Vagina (tissue), 2 donors: ENCODE data around the gene FAP.

Experiments
- POLR2A ChIP-seq, 2 donors: fragments of 450-650 bp; IDR thresholded peaks; one replicate each; pipeline ENCODE4 v1.6.1; 2017; ENCODE audit warnings: antibody characterized with exemption in 2 of 2, mild to moderate bottlenecking in 2 of 2, moderate library complexity in 2 of 2
- POLR2AphosphoS5 ChIP-seq, 2 donors: sonication (generic); formaldehyde crosslinking; IDR thresholded peaks; one replicate each; pipeline ENCODE4 v1.9.0; 2017; ENCODE audit warnings: antibody characterized with exemption in 2 of 2, mild to moderate bottlenecking in 2 of 2, low read depth in 1 of 2; ENCODE audit not compliant: insufficient read depth in 1 of 2
- TF ChIP-seq, protein P1 (sequence below), 3 experiments: fragments of 450-650 bp in 2 of 3; fragments of 200-600 bp in 1 of 3; sonication (generic) in 1 of 3; IDR thresholded peaks; one replicate each; pipeline ENCODE4 v1.5.1; 2017 to 2019; ENCODE audit warnings: antibody characterized with exemption in 3 of 3, mild to moderate bottlenecking in 2 of 3, moderate library complexity in 2 of 3

DNA sequence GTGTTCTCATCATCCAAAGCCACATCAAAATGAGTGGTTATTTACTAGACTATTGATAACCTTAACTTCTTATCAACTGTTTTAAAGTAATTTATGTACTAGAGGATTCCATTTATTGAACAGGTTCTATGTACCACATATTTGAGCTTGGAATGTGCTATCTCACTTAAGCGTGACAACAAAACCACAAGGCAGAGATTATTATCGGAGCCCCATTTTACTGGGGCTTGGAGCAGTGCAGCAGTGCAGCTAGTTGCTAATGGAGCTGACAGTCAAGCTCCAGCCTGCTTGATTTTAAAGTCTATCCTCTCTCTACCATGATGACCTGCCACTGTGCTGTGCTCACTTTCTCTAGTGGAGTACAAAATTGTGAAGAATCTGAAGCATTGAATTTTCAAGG is 115.8 kb downstream of the FAP start:
- TF ChIP-seq, protein P1, sequence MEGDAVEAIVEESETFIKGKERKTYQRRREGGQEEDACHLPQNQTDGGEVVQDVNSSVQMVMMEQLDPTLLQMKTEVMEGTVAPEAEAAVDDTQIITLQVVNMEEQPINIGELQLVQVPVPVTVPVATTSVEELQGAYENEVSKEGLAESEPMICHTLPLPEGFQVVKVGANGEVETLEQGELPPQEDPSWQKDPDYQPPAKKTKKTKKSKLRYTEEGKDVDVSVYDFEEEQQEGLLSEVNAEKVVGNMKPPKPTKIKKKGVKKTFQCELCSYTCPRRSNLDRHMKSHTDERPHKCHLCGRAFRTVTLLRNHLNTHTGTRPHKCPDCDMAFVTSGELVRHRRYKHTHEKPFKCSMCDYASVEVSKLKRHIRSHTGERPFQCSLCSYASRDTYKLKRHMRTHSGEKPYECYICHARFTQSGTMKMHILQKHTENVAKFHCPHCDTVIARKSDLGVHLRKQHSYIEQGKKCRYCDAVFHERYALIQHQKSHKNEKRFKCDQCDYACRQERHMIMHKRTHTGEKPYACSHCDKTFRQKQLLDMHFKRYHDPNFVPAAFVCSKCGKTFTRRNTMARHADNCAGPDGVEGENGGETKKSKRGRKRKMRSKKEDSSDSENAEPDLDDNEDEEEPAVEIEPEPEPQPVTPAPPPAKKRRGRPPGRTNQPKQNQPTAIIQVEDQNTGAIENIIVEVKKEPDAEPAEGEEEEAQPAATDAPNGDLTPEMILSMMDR (IDR thresholded peaks at IDR 0.05): no peak
- TF ChIP-seq POLR2AphosphoS5 (IDR thresholded peaks at IDR 0.05; ENCODE audit: insufficient read depth in 1 of 2, low read depth in 1 of 2): no peak
- TF ChIP-seq POLR2A (IDR thresholded peaks at IDR 0.05): no peak
